Measurements from ENCODE around the gene TRMT10B.

TRMT10B gene, protein sequence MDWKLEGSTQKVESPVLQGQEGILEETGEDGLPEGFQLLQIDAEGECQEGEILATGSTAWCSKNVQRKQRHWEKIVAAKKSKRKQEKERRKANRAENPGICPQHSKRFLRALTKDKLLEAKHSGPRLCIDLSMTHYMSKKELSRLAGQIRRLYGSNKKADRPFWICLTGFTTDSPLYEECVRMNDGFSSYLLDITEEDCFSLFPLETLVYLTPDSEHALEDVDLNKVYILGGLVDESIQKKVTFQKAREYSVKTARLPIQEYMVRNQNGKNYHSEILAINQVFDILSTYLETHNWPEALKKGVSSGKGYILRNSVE

DNA sequence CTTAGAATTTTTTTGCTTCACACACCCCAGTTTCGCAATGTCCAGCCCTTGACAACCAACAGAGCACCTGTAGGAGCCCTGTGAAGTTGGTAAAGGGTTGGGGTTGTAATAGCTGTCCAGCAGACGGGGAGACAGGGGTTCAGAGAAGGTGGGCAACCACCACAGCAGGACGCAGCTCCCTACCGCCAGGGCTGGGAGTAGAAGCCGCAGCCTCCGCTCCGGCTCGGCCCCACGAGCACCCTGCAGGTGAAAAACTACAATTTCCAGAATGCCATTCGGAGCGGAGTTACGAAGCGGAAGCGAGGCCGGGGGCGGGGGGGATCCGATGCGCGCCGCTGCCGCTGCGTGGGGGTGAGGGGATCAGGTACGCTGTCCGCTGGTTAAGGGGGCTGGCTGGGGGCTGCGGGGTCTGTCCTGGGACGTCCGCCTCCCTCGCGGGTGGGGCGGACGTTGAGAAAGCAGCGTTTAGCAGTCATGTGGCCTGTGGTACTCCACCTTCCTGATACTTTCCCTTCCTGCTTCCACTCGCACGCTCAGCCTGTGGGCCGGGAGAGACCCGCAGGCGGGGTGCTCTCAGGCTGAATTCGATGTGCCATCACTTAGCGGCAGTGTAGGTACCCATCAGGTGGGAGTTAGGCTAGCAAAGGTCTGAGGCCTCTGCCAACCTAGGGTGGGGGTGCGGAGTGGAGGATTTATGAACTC is at the start of gene TRMT10B:
Gene TRMT10B (plus strand): TSS at position 317 of the 702 bp plus-strand sequence. CDS start 8,127 bp downstream, outside the sequence.
- peak; percentile 24 for DNase-seq

DNA sequence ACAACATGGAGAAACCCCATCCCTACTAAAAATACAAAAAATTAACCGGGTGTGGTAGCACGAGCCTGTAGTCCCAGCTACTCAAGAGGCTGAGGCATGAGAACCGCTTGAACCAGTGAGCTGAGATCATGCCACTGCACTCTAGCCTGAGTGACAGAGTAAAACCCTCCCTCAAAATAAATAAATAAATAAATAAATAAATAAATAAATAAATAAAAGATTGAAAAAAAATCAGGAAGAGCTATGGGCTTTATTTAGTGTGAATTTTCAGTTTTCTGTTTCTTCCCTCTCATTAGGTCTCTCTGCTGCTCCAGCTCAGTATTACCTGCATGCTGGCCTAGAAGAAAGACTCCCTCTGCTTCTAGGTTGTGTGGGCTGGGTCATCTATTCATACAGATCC is 47.8 kb upstream of the TRMT10B start:
- DNase-seq = no peak

DNA sequence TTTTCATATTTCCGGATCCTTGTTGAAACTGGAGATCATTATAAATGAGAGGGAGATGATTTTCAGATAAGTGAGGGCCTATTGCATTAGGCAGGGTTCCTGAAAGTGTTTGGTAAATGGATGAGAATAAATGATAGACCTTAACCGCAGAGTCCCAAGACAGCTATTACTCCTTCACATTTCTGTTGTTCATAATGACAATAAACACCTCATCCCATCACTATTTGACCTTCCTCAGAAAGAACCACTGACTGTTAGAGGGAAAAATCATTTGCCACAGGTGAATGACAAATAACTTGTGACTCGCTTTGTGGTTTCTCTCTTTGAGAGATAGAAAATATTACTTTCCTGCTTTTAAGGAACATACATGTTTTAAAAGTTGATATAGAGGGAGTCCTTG is 47.3 kb upstream of the TRMT10B start:
- no peak for DNase-seq

DNA sequence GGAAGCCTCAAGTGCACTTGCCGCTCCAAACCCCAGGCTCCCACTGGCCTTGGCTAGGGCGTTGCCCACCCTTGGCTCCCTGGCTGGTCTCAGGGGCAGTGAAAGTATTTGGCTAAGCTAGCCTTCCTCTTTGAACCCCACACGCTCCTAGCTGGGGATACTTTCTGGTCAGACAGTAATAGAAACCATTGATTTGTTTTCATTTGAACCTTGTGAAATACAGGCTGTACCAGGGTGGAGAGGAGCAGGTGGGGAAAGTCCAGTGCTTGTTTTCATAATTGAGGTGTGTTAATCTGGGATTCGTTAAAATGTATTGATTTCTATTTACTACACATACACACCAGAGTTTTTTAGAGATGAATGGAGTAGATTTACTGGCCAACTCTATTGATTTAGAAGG is 45.9 kb upstream of the TRMT10B start:
- no peak for DNase-seq

DNA sequence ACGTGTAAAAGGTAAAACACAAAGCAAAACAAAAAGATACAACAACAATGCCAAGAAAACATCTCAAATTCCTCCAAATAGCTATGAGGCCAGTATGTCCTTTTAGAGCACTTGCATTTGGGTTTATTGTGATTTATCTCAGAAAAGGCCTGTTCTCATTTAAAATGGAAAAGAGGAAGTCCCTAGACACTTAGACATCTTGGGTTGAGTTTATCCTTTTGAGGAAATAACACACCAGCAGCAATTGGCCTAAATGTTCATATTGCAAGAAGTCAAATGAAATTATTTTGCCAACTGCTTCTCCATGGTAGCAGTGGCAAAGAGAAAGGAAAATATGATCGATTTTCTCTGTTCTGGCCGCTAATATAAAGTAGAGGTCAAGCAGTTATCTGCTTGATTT is 43.6 kb upstream of the TRMT10B start:
- no peak for DNase-seq

DNA sequence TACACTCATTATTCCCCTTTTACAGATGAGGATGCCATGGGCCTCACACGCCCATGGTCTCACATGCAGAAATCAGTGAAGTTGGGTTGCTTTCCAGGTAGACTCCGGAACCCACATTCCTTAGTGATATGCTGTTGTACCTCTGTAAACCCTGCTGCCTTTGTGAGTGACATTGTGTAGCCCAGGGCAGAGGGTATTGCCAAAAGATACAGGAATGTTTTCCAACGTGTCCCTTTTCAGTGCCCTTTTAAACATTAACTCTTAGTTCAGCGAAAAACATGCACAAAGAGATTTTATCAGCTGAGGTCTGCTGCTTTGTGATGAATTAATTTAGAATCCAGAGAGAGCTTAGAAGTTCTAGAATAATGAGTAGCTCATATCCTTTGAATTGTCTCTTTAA is 38.3 kb upstream of the TRMT10B start:
- DNase-seq = no peak

DNA sequence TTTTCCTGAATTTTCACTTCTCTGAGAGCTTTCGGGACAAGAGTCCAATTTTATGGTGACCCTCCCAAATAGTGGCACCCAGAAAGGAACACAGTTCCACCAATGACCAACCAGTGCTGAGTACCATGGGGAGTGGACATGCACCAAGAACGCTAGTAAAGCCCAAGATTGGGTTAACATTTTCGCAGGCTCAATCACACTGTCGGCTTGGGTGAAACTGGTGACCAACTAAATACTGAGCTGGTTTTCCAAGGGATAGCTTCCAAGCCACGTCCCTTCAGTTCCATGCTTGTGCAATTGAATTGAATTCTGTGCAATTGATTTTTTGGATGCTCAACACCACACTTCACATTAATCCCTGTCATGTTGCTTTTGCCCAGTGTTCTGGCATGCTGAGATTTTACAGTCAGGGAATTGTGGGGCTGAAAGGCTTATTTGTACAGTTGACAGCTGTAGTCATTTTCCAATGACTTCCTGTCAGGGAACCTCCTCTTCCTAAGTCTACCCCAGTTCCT is 37.6 kb upstream of the TRMT10B start:
- DNase-seq = no peak

DNA sequence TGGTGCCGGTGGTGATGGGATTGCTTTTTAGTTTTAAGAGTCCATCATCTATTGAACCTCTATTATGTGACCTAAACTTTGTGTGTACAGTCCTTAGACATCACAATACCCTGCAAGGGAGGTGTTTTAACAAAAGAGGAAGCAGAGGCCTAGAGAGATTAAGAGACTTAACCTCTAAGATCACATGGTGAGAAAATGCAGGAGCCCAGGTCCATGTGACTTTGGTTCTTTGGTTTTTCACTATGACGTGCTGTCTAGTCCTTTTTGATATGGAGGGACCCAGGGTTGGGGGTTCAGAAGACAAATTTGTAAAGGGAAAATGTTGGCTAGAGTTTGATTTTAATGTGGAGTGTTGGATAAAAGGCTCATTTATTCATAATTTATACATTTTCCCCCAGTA is 34.1 kb upstream of the TRMT10B start:
- no peak for DNase-seq

DNA sequence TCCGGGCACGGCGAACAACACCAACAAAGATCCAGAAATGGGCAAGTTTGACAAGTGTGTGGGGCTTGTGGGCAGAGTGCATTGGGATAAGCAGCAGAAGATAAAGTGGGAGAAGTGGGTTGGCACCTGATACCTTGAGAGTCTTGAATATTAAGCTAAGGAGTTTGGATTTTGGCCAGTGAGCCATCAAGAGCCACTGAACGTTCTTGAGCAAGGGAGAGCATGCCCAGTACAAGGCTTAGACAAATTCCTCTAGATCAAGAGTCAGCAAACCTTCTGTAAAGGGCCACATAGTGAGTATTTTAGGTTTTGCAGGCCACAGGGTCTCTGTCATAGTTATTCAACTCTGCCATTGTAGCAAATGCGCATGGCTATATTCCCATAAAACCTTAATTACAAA is 26.6 kb upstream of the TRMT10B start:
- DNase-seq = no peak

DNA sequence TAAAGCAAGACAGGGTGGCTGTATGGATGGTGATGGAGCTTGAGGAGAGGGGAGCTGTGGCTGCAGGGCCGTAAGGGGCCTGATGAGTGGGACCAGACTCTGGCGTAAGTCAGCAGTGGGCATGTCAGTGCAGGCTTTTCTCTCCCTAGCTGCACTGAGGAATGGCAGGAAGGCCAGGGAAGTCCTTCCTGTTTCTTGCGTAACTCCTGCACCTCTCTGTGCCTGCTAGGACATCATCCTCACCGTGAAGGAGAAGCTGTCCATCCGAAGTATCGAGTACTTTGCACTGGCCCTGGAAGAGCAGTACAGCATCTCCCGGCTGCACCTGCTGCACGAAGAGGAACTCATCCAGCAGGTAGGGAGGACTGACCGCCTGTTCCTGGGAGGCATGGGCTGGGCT is 24.1 kb upstream of the TRMT10B start:
- DNase-seq = no peak

DNA sequence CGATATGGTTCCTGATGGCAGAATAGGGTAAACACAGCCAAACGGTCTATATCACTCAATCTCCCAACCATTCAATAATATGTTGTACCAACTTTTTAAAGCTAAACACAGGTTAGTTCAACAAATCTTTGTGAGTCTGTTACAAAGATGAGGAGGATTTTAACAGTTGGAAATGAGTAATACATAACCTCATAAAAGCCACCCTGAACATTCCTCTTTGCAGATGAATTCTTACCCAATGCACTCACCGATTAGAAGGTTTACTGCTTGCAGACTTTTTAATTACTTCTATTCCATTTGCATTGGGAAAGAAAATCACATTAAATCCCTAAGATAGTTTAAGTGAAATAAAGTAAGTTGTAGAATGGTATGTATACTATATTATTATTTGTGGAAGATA is 23.3 kb upstream of the TRMT10B start:
- DNase-seq = no peak

DNA sequence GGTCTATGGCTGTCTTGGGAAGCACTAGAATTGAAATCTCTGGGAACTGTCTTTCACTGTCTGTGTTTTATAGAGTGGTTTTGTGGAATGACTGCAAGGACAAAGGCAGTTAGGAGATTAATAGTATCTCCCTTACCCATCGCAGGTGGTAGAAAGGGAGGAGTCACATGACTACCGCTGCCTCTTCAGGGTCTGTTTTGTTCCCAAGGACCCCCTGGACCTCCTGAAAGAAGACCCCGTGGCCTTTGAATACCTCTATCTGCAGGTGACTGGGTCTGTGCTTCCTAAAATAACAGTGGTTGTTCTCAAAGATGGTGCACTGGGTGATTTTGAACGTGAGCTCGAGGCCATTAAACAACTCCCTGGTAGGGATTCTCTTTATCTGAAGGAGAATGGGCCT is 22.8 kb upstream of the TRMT10B start:
- DNase-seq = no peak

DNA sequence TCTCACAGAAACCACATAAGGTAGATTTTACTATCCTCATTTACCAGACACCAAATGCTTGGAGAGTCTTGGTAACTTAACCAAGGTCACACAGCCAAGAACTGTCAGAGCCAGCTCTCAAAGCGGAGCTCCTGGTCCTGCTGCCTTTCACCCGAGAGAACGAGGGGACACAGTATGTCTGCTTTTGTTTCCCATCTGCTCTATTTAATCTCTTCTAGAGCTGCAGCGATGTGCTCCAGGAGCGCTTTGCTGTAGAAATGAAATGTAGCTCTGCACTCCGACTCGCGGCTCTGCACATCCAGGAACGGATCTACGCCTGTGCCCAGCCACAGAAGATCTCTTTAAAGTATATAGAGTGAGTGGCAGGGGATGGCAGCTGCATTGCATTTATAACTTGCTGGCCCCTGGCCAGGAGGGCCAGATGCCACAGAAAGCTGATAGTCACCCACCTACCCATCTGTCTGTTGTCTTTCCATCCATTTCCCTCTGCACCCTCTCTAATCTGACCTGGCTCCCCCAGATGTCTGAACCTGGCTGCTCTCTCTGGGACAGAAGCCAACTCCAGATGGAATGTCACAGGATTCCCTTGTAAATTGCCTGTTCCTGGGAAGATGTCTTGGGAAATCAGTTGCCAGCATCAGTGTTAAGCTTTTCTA is 21.4 kb upstream of the TRMT10B start:
- DNase-seq = peak; percentile 98

DNA sequence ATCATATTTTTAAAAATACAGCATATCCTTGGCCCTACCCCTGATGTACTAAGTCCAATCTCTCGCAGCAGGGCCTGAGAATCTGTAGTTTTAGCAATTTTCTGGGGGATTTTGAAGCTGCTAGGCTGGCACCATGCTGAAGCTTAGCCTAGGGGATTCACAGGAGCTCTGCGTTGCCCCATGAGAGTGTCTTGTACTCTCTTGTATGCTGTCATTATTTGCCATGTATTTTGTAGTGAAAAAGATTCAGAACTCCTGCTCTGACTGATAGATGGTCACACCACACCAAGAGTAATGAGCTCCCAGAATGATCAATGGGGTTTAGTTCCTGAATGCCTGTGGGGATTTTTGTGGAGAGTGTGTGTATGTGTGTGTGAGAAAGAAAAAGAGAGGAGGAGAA is 20.7 kb upstream of the TRMT10B start:
- no peak for DNase-seq

DNA sequence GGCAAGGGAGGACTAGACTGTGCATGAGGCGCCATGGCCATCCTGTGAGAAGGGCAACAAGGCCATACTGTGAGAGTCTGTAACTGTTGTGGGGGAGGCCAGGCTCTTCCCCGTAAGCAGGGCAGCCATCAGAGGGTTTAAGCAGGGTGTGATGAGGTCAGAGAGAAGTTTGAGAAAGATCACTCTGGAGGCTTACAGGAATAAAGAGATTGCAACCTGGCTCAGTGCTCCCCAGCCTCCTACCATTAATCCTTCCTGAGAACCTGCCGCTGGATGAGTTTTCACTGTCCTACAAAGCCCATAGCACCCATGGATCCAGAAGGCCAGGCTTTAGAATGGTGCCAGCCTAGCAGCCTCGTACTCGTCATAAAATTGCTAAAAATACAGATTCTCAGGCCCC is 14.4 kb upstream of the TRMT10B start:
- no peak for DNase-seq

DNA sequence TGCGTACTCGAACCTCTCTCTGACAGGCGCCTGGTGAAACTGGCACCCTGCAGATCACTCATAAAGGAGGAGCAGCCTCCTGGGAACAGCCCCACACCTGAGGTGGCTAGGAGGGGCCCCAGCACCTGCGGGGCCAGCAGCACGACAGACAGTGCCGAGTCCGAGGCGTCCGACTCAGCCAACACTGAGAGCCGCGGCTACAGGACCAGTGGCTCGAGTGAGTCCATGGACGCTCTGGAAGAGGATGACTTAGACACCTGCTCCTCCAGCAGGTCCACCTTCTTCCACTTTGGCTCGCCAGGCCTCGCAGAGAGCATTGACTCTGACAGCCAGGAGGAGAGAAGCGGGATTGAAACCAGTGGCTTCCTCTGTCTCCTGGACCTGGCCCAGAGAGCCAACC is 13.5 kb upstream of the TRMT10B start:
- no peak for DNase-seq

DNA sequence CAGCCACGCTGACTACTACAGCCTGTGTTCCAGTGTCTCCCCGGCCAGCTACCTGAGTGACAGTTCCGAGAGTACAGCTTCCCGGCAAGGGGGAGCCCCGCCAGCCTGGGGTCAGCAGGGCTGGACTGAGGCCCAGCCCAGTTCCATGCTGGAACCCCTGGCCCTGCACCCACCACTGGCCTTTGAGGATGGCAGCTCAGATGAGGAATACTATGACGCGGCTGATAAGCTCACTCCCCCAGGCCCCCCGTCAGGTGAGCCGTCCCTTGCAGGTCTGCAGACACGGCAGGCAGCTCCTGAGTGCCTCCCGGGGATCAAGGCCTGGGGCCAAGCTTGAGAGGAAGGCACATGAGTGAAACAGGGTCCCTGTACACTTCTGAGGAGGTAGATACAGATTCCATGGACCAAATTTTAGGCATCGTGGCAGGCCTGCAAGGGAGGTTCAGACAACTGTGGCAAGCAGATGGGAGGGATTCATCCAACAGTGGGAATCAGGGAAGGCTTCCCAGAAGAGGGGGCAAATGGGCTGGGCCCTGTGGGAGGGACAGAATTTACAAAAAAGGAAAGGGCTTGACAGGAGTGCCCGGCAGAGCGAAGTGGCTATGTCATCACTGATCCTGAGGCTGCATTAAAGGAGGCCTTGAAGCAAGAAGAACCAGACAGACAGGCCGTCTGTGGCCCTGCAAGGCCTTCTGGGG is 12.8 kb upstream of the TRMT10B start:
- no peak for DNase-seq

DNA sequence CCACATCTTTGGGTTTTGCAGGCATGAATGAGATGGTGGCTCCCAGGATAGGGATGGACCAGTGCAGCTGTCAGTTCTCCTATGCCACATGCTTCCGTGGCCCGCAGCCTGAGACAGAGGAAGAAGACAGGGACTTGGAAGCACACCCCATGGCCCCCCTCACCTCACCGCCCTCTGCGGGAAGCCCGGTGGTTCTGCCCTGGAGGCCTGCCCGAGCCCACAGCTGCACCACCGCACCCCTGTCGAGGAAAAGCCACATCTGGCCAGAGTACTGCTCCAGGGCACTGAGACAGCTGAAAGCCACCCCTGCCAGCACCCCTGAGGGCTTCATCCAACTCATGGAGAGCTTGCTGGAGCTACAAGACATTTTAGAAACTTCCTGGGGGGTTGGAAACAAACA is 7.6 kb upstream of the TRMT10B start:
- DNase-seq = no peak

DNA sequence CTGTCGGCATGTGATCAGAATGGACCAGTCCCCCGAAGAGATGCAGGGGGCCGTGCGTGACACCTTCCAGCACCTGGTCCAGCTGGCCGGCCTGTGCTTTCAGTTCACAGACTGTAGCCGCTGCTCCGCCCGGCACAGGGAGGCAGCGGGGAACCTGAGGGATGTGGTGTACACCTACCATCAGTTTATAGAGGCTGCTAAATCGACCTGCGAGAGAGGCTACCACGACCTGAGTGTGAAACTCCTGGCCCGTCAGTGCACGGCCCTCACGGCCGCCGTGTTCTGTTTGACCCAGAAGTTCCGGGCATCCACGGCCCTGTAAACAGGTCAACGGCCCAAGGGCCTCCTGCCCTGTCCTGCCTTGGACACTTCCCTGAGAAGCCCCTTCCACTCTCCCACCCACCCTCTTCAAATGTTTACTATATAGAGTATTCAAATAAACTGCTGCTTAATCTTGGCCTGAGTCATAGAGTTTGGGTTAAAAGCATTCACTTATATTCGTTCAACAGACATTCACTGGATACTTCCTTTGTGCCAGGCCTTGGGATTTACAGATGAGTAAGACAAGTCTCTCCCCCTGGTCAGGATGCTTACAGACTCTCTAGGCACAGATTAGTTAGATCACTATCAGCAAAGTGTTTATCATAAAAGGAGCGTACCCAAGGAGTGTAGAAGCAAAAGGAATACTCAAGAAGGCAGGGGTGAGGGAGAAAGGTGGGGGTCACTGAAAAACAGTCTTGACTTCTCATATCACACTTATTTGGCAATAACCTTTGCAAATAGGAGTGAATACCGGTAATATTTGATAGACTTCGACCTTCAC is 6.9 kb upstream of the TRMT10B start:
- DNase-seq = no peak

DNA sequence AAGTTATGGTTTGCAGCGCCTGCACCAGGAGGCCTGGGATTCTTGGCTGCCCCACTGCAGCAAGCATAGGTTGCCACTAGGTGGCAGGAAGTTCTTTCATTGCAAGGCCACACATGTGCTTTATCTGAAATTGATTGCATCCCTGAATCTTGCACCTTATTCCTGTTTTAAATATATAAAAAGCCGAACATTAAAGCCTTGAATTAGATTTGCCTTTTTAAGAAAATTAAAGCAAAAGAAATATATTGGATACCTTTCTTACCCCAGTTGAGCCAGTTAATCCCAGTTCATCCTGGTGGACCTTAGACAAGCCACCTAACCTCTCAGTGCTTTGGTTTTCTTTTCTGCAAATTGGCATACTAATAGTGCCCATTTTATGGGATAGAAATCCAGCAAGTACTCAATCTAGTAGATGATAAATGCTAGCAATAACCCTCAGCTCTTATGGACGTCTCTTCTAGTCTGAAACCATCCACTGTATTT is 6.3 kb upstream of the TRMT10B start:
- DNase-seq = peak; percentile 62

DNA sequence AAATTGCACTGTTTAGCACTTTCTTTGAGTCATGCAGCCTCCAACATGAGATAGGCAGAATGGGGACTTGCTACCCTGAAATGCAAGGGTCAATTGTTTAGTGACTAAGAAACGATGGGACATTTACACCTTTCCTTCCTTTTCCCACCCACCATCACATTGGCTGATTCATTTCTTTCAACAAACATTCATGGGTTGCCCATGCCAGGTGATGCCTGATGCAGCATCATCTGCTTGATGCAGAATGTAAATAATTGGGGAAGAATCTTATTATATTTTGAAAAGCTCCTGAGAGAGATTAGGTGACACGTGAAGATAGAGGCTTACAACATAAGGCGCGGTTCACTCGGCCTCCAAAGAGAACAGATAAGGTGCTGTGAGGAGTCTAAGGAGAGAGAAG is 4.5 kb upstream of the TRMT10B start:
- DNase-seq = no peak

DNA sequence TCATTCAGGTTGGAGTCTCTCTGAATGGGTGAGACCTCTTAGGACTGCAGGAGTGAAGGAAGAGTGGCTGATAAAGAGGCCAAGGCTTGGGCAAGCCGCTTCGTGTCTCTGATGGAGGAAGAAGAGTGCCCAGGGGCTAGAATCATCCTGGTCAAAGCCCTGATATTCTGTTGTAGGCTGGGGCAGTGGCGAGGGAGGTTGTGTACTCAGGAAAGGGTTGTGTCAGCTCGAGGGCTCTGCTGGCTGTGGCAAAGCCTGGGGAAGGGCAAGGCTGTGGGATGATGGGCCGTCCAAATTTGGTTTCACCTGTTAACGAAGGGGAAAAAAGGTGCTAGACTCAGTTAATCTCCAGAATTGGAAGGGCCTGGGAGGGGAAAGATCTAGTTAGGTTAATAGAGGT is 2.4 kb upstream of the TRMT10B start:
- DNase-seq = no peak

Measured in DMS 273 treated with DMSO at 0.1 percent for 48 hours (cell line).